RPMI7951 (cell line): Measurements from ENCODE around the gene FAS. TPM values are rescaled to one million over a fixed set of nuclear protein-coding genes. Genes with fewer than 3 reads are reported as not detected.

ENCODE experiments used
- DNase-seq: peaks from one replicate; pipeline ENCODE4 v3.0.0-alpha.2; 2012; ENCODE audit warnings: low read depth
- total RNA-seq: library from RNA; depleted of rRNA; stranded (reverse); fragments of >200 nt; shearing (Covaris generic); gene quantifications from 2 replicates; pipeline ENCODE4 v1.2.3, GENCODE V29; 2014; rRNA removed

Gene FAS
- 17.7 and 24.9 TPM in 2 replicates for total RNA-seq

DNA sequence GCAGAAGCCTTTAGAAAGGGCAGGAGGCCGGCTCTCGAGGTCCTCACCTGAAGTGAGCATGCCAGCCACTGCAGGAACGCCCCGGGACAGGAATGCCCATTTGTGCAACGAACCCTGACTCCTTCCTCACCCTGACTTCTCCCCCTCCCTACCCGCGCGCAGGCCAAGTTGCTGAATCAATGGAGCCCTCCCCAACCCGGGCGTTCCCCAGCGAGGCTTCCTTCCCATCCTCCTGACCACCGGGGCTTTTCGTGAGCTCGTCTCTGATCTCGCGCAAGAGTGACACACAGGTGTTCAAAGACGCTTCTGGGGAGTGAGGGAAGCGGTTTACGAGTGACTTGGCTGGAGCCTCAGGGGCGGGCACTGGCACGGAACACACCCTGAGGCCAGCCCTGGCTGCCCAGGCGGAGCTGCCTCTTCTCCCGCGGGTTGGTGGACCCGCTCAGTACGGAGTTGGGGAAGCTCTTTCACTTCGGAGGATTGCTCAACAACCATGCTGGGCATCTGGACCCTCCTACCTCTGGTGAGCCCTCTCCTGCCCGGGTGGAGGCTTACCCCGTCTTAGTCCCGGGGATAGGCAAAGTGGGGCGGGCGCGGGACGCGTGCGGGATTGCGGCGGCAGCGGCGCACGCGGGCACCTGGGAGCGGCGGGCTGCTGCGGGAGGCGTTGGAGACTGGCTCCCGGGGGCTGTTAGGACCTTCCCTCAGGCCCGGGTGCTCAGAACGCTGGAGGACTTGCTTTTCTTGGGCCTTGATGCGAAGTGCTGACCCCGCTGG is at the start of gene FAS:
FAS (plus strand) TSS at position 415 of the 777 bp plus-strand sequence; CDS start at position 494, 79 bp downstream.
- DNase-seq: peak; percentile 75

DNA sequence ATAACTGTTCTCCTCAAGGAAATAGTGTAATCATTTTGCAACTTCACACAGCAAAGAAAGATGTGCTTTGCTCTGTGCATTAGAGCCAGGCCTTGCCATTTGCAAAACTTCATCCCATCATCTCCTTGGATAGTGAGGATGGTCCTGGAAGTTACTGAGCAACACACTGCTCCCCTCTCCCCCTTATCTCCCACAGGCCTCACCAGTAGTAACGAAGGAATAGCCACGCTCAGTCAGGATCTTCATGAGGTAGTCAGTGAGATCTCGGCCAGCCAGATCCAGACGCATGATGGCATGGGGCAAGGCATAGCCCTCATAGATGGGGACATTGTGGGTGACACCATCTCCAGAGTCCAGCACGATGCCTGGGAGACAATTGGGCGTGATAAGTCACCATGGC is 49.6 kb upstream of the FAS start:
- DNase-seq: no peak

DNA sequence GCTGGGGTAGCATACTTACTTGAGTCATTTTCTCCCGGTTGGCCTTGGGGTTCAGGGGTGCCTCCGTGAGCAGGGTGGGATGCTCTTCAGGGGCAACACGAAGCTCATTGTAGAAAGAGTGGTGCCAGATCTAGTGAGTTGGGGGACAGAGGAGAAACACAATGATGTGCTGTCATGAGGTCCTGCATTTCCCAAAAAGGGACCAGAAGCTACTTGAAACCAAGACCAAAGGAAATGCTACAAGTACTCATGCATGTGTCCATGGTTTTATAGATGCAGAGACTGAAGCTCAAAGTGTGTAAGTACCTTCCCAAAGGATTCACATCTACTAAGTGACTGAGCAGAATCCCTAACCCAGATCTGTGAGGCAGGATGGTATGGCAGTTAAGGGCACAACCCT is 46.8 kb upstream of the FAS start:
- DNase-seq: no peak

GRCh38 chr10:88944813-88945212 is 45.8 kb upstream of the FAS start:
- no peak for DNase-seq

GRCh38 chr10:88946200-88946599 is 44.4 kb upstream of the FAS start:
- peak; percentile 15 for DNase-seq

GRCh38 chr10:88946965-88947590 is 43.5 kb upstream of the FAS start:
- DNase-seq: no peak

DNA sequence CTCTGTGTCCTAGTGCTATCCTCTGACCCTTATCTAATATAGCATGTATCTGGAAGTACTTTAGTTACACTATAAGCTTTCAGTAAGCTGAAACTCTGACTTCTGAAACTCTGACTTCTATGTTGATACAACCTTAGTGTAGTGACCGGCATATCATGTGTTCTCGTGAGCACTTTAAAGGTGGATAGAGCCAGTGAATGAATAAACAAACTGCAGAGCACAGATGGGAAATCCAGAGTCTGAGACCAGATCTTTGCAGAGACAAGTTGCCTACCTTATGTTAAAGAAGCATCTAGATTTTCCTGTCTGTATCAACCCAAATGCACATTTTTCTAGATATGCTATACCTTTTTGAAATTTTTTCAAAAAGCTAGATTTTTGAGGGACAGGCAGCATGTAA is 41.5 kb upstream of the FAS start:
- DNase-seq: no peak

GRCh38 chr10:88949912-88950837 is 40.4 kb upstream of the FAS start:
- no peak for DNase-seq

DNA sequence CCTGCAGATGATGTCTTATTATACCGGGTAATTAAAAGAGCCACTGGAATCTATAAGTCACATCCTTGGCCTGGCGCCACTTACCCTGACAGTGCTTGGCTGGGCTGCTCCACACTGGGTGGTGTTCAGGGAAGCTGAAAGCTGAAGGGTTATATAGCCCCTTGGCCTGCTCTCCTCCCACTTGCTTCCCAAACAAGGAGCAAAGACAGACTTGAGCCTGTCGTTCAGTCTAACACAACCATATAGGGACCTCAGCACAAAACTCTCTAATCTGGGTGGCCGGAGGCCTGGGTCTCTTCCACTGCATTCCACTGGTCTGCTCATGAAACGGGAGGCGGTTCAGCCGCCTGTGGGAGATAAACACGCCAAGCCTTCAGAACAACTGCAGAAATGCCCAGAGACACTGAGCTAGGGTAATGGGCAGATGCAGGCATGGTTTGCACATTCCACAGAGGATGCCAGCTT is 37.9 kb upstream of the FAS start, which contains the start of gene ACTA2:
ACTA2 (minus strand) TSS at position 127 of the 465 bp plus-strand sequence. CDS start 3,843 bp downstream, outside the sequence.
- peak; percentile 57 for DNase-seq

DNA sequence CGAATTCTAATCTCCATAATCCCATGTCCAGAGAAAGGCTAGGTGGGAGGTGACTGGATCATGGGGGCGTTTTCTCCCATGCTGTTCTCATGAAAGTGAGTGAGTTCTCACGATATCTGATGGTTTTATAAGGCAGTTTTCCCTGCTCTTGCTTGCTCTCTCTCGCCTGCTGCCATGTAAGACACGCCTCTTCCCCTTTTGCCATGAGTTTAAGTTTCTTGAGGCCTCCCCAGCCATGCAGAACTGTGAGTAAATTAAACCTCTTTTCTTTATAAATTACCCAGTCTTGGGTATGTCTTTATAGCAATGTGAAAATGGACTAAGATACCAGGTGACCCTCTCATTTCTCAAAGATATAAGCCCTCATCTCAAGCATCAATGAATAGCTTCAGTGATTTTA is 36.9 kb upstream of the FAS start:
- no peak for DNase-seq

DNA sequence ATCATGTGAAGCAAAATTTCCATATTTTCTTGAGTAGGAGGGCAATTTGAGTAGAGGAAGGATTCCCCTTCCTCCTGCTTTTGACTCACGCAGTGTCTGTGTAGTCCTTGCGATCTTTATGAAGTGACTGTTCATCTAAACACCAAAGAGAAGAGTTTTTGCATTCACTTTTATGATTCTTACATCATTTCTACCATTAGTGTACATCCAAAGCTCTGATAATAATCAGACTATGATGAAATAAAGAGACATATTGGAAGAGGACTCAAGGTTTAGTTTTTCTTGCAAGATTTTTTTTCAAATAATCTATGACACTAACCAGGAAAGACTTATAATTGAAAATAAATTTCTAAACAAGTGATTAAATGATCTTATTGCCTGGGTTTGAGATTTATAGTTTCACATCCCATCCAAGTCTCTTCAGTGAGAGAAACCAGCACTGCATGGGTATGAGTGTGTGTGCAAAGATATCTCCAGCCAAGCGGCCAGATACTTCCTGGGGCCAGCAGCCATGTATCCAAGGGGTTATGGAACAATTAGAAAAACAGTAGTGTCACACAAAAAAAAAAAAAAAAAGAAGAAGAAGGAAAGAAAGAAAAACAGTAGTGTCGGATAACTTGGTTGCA is 36.0 kb upstream of the FAS start:
- no peak for DNase-seq

DNA sequence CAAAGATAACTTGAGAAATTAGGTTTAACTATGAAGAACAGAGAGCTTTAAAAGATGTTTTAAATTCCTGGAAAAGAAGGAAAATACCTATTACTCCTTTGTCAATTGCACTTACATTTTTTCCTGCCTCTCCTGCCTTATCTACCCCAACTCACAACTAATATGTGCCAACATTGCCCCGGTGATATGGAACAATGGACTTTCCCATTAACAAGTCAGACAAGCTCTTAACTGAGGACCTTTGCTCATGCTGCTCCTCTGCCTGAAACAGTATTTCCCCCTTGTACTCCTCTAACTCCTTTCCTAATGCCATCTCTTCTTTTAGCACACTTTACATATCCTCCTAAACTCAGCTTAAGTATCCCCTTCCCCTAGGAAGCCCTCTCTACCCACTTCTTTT is 33.2 kb upstream of the FAS start:
- no peak for DNase-seq

DNA sequence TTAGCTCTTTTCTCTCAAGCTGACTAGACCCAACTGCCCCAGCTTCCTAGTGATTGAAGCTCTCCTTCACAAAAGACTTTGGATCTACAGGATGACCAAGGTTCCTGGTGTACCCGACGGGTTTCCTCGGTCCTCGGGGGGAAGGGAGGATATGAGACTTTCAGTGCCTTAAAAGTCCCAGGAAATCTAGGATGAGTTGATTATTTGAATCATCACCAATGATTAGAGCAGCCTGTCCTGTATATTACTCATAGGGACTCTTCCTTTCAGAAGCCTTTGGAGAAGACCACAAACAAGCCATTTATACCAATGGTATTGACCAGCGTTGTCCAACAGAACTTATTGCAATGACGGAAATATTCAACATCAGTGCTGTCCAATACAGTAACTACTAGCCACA is 31.9 kb upstream of the FAS start:
- no peak for DNase-seq

DNA sequence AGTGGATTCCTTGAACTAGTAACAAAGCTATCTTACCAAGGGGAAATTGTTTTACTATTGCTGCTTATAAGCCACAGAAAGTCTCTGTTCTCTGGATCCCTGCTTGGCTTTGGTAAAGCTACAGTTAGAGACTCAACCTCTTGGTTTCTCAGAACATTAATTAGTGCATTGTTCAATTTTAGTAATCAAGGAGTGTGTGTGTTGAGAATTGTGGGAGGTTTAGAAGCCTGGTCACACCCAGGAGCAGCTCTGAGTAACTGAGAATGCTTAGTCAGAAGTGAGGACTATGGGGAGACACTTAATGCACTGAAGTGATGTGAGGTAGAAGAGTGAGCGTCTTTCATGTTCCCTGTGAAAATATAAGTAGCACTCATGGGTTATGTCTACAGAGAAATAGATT is 29.8 kb upstream of the FAS start:
- no peak for DNase-seq

DNA sequence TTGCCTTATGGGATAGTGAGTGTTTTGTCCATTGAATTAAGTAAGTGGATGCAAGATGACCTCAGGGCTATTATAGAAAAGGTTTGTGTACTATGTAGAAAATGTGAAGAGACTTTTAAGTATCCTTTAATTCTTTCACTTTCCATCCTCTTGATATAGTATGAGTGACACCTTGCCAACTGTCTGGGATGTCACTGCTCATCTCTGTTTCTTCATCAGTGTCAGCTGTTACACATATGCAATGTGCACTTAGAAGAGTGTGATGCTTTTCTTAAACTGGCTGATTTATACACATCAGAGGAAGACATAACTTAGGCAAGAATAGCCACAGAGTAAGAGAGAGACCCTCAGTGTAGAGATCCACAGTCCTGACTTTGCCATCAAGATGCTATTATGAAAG is 29.3 kb upstream of the FAS start:
- DNase-seq: no peak

- DNase-seq: no peak
These were observed 28.3 kb upstream of the FAS start for GRCh38 chr10:88962336-88962735.

DNA sequence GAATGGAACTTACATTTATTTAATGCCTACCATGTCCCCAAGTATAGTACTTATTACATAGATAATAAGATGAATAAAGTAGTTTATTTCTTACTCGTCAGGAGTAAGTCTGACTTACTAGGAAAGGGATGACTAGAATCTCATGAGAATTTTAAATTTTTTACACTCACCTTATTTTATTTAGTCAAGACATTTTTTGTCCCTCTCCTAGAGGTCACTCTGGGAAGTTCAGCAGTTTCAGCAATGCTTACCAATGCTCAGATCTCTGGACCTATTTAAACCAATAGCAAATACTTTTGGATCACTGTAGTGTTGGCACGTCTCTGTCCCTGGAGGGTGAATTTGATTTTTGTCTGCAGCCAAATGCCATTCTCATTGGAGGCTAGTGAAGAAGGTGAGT is 27.3 kb upstream of the FAS start:
- DNase-seq: no peak

- DNase-seq: no peak
These were observed 26.2 kb upstream of the FAS start for GRCh38 chr10:88964360-88964759.

DNA sequence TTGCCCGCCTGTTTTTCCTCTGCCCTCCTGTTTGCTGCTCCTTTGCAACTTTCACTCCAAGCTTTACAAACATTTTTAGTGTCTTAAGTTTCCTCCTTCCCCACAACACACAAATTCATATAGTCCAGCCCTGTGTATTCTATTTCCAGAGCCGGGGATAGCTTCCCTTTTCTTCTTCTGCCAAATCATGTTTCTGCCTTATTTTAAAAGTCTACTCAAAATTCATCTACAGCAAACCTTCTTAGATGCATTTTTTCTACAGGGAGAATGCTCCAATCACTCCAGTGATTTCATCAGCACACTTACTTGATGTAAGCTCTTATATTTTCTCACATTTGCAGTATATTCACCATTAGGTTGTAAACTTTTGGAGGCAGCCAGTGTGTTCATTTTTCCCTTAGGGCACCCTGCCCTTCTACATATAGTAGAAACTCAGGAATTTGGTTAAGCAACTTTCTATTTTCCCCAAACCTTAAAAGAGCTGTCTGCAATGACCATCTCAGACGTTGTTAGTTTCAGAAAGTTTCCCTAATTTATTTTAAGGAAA is 25.7 kb upstream of the FAS start:
- DNase-seq: no peak

DNA sequence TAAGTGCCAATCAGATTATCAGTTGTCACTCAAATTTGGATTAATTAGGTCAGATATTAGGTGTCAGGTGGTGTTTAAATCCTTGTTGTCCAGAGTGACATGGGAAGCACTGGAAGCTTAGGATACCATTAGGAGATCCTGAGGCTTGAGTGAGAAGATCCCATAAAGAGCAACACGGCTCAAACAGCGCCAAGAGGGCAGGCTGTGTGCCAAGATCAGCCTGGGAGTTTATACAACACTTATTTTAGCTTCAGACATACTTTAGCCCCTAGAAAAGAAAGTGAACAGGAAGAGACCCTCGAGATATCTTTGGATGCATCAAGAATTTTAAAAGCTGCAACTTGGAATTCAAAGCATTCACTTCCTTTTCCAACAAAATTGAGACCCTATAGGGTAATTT is 23.8 kb upstream of the FAS start:
- no peak for DNase-seq

- DNase-seq: no peak
These were observed 22.2 kb upstream of the FAS start for GRCh38 chr10:88968391-88968790.
